K562 (cell line): ENCODE measurements around the gene ZNF620. TPM values are rescaled to one million over a fixed set of nuclear protein-coding genes. Genes with fewer than 3 reads are reported as not detected.

ENCODE experiments used
- BDP1 ChIP-seq: IDR thresholded peaks from 3 replicates; pipeline ENCODE4 v1.6.1; 2011; ENCODE audit not compliant: insufficient read length, insufficient read depth
- CBX8 ChIP-seq: fragments of 200-600 bp; sonication (generic); IDR thresholded peaks from 2 replicates; pipeline ENCODE4 v1.6.1; 2012; ENCODE audit warnings: borderline replicate concordance, mixed run types, low read depth, mild to moderate bottlenecking, moderate library complexity, mixed read lengths, low read length, control low read depth, inconsistent platforms; ENCODE audit not compliant: poor library complexity, severe bottlenecking; ENCODE audit errors: extremely low read depth
- CREB1 ChIP-seq, 2 experiments: sonication (generic) in 1 of 2; formaldehyde crosslinking in 1 of 2; IDR thresholded peaks; 2 replicates each; pipeline versions ENCODE4 v1.6.1 to v1.8.0; 2012 to 2022; ENCODE audit warnings: inconsistent platforms in 1 of 2, mild to moderate bottlenecking in 1 of 2, missing genetic modification reagents in 1 of 2, moderate library complexity in 1 of 2
- EP400 ChIP-seq: fragments of 450-650 bp; IDR thresholded peaks from 2 replicates; pipeline ENCODE4 v1.6.1; 2017; ENCODE audit warnings: antibody characterized with exemption, mild to moderate bottlenecking, moderate library complexity
- KAT7 ChIP-seq: sonication (generic); formaldehyde crosslinking; IDR thresholded peaks from 2 replicates; pipeline ENCODE4 v1.8.0; 2022; ENCODE audit warnings: missing genetic modification reagents, mild to moderate bottlenecking, borderline replicate concordance
- MGA ChIP-seq: fragments of 450-650 bp; IDR thresholded peaks from 2 replicates; pipeline ENCODE4 v1.6.1; 2016; ENCODE audit warnings: mild to moderate bottlenecking, moderate library complexity
- NR1H2 ChIP-seq: sonication (generic); formaldehyde crosslinking; IDR thresholded peaks from 2 replicates; pipeline ENCODE4 v1.4.0; 2020; ENCODE audit warnings: mild to moderate bottlenecking, missing genetic modification reagents
- NR2C1 ChIP-seq, 2 experiments: fragments of 450-650 bp; IDR thresholded peaks; 2 replicates each; pipeline ENCODE4 v1.6.1; 2017; ENCODE audit warnings: mild to moderate bottlenecking in 2 of 2, antibody characterized with exemption in 1 of 2, inconsistent platforms in 1 of 2, missing compliant biosample characterization in 1 of 2, missing genetic modification characterization in 1 of 2
- PHF8 ChIP-seq: fragments of 200-600 bp; sonication (generic); IDR thresholded peaks from 2 replicates; pipeline ENCODE4 v1.6.1; 2012; ENCODE audit warnings: mixed run types, mild to moderate bottlenecking, inconsistent platforms, low read length, moderate library complexity, borderline replicate concordance
- RCOR1 ChIP-seq, 2 experiments: IDR thresholded peaks; 2 replicates each; pipeline ENCODE4 v1.6.1; 2012; ENCODE audit warnings: low read depth in 2 of 2, low read length in 2 of 2, borderline replicate concordance in 1 of 2, improper control_type of control experiment in 1 of 2
- SMAD4 ChIP-seq: fragments of 250-450 bp; sonication (Bioruptor Pico); conservative IDR thresholded peaks from 2 replicates; pipeline ENCODE4 v1.8.0; 2021; ENCODE audit warnings: inconsistent platforms, mild to moderate bottlenecking, moderate library complexity
- THRAP3 ChIP-seq: fragments of 450-650 bp; IDR thresholded peaks from 2 replicates; pipeline ENCODE4 v1.6.1; 2016; ENCODE audit warnings: mild to moderate bottlenecking, inconsistent platforms, borderline replicate concordance
- polyA plus RNA-seq, 8 experiments: library from polyadenylated mRNA; depleted of rRNA in 4 of 8; stranded (reverse) in 5 of 8; unstranded in 3 of 8; fragments of >200 nt; fragmentation: Nextera tagmentation in 2 of 8; fragmentation: Illumina TruSeq in 1 of 8; extraction: Ambion mirVana in 2 of 8; extraction: Trizol in 1 of 8; gene quantifications; 2 replicates each; pipeline versions ENCODE4 v1.2.1 to v1.2.3, GENCODE V29; 2011 to 2014; ENCODE audit warnings: inconsistent platforms in 1 of 8, missing spikeins in 1 of 8
- total RNA-seq, 7 experiments: library from RNA; depleted of rRNA in 6 of 7; stranded (reverse); fragments of >200 nt in 6 of 7; fragmentation: Illumina TruSeq in 2 of 7; extraction: Trizol in 2 of 7; gene quantifications; 2 replicates each; pipeline versions ENCODE4 v1.2.1 to v1.2.3, GENCODE V29; 2011 to 2021; ENCODE audit warnings: low replicate concordance in 1 of 7

Gene ZNF620
- total and polyA plus RNA-seq, 9 of the 15 experiments (the other 6 are each of a cell fraction or from before 2014, with no cell fraction given): 1.2 to 5.5 (median 3.3) TPM

- TF ChIP-seq MGA (peak; percentile 63; the same call in 1 of the 2 replicates), CREB1 (IDR thresholded peaks at IDR 0.05) (peak; percentile 39; the same call in 1 of the 2 replicates), CREB1 (CRISPR knock-in tag; IDR thresholded peaks at IDR 0.05) (peak; percentile 72), RCOR1 (IDR thresholded peaks at IDR 0.05; ENCODE audit: borderline replicate concordance in 1 of 2, low read depth in 2 of 2, low read length in 2 of 2) (0 out of 4 replicates have a peak, but pooled peaks of 1 of the 2 experiments have one; percentile 7), NR1H2 (CRISPR knock-in tag) (0 out of 2 replicates have a peak, but pooled peaks have one; percentile 71), PHF8 (peak; percentile 63; the same call in 1 of the 2 replicates), EP400 (peak; percentile 51), SMAD4 (CRISPR knock-in tag) (peak; percentile 67), THRAP3 (no peak), NR2C1 (IDR thresholded peaks at IDR 0.05) (peak; percentile 15; the same call in 1 of the 2 replicates), NR2C1 (tag; IDR thresholded peaks at IDR 0.05) (no peak), CBX8 (no peak), KAT7 (CRISPR knock-in tag) (no peak), BDP1 (no peak)
Measured at GRCh38 chr3:40505599-40506462, at the start of gene ZNF620 (continued).
